Stromal cell of bone marrow (primary cell): ENCODE results near the gene GNG4.
"Not testable (repeated sequence)": the region's sequence is repeated elsewhere in the genome, so short reads cannot be mapped to it uniquely, and the experiment has no call there.

Experiments
- DNase-seq: peaks from one replicate; pipeline ENCODE4 v3.0.0-alpha.2; 2012; ENCODE audit warnings: low read depth

The GNG4 gene

DNA sequence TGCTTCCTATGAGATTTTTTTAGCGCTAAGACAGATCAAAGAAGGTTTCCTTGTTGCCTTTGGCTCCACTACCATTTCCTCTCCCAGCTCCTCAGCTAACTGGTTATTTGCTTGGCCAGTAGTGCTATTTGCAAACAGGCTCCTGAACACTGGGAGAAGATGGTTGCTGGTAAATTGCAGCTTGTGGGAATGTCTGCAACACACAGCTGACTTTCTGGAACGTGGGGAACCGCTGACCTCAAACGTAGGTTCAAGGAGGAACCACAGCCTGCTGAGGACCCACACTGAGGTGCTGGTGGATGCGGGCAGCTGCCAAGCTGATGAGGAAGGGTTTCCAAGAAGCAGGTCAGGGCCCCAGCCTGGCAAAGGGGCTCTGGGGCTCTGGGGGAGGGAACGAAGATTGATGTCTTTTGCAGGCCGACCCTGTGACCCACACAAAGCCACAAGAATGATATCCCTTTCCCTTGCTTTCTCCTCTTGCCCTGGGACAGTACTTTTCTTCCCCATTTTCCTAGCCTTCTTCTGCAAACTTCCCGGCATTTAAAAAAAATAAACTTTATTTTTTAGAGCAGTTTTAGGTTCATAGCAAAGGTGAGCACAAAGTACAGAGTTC, 24.8 kb downstream of the GNG4 start:
- DNase-seq, result no peak

DNA sequence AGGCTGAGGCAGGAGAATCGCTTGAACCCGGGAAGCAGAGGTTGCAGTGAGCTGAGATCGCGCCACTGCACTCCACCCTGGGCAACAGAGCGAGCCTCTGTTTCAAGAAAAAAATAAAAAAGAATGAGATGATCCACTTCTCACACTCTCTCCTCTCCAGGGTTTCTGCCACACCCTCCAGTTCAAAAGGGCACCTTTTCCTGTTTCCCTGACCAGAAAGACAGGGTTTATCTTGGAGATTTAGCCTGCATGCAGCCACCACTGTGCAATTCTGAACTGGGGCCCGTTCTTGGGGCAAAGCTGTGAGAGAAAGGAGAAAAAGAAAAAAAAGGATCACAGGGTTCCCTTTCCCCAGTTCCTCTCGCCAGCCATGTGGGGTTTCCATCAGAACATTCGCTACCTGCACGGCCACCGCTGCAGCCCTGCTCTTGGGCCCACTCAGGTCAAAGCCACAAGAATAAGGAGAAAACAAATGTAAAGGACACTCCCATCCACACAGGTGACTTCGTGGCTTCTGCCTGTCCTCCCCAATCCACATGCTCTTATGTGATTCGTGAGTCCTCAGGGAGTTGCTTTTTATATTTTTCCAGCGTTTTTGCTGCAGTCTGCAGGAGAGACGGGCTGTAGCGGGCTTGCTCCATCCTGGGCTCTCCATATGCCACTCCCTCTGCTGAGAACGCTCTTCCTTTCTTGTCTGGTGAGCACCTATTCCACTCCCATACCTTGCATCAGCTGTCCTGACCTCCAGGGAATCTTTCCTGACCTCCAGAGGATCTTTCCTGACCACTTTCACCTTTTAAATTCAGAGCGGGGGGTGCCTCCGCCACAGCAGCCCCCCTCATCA, 26.4 kb downstream of the GNG4 start:
- DNase-seq, result no peak

DNA sequence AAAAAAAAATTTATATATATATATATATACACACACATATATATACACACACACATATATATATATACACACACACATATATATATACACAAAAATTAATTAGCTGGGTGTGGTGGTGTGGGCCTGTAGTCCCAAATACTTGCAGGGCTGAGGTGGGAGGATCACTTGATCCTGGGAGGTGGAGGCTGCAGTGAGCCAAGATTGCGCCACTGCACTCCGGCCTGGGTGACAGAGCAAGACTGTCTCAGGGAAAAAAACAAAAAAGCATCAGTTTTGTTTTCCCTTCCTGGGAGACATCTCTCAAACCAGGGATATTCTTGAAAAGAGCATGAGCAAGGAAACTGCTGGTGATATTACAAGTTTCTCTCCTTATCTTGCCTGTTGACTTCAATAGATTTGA, 30.4 kb downstream of the GNG4 start:
- DNase-seq, result not testable (repeated sequence)

DNA sequence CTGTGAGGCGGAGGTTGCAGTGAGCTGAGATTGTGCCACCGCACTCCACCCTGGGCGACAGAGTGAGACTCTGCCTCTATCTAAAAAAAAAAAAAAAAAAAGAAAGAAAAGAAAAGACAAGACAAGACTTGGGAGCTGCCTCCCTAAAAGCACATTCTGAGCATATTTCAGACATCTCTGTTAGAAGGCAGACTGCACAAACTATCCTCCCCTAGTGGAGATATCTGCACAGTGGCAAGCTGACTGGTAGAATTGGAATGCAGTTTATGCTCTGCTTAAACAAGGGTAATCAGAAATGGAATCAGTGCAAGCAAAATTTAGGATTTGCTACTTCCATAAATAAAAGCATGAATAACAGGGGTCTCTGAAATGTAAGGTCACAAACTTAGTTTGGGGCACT, 31.8 kb downstream of the GNG4 start:
- no peak for DNase-seq

DNA sequence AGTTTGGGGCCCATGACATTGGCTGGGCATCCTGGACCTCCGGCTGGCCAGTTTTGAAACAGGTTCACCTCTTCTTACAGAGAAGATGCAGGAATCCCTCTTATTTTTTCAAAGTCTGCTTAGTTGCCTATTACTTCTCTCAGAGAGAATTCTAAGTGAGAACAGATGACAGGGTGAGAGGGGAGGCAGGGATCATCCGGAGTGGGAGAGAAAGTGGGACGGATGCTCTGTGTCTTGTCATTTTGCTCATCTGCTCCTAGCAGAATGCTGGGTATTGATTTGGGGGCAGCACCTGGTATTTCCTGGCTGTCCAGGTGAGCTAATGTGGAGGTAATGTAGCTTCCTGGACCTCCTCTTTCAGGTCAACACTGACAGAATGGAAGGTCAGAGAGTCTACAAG, 32.4 kb downstream of the GNG4 start:
- DNase-seq, result no peak

DNA sequence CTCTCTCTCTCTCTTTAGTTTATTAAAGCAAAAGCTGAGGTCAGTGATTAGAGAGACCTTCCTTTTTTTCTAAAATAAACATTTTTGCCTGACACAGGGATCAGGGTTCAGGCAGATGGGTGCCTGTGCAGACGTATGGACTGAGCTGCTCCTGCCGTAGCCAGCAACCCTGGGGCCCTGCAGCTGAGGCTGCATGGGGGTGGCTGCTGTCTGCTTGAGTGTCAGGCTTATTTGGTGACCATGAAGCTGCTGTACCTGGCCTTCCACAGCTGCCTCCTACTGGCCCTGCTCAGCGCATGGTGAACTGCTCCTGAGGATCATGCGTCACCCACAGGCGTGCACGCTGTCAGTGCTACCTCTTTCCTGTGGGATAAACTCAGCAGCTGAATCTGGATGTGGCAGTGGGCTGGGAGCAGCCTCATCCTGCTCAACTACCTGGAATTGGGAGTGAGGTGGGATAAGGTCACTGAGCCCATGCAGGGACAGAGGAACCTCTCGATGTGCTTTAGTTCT, 35.1 kb downstream of the GNG4 start:
- no peak for DNase-seq

DNA sequence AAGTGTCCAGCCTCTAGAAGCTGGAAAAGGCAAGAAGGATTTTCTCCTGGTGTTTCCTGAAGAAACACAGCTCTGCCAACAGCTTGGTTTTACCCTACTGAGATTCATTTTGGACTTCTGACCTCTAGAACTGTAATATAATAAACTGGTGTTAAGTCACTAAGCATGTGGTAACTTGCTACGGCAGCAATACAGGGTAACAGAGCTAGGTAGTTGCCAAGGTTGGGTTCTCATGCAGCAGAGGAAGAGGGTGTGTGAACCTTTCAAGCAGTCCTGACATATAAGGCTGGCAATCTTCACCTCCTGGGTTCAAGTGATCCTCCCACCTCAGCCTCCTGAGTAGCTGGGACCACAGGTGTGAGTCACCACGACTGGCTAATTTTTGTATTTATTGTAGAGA, 36.0 kb downstream of the GNG4 start:
- DNase-seq, result no peak

DNA sequence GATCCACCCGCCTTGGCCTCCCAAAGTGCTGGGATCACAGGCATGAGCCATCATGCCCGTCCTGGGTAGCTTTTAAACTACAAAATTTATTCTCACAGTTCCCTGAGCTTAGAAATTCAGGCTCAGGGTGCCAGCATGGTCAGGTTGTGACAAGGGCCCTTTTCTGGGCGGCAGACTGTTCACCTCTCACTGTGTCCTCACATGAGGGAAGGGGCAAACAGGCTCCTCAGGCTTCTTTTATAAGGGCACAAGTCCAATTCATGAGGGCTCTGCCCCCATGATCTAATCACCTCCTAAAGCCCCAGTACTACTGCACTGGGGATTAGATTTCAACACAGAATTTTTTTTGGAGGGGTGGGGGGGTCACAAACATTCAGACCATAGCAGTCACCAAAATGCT, 36.8 kb downstream of the GNG4 start:
- no peak for DNase-seq

DNA sequence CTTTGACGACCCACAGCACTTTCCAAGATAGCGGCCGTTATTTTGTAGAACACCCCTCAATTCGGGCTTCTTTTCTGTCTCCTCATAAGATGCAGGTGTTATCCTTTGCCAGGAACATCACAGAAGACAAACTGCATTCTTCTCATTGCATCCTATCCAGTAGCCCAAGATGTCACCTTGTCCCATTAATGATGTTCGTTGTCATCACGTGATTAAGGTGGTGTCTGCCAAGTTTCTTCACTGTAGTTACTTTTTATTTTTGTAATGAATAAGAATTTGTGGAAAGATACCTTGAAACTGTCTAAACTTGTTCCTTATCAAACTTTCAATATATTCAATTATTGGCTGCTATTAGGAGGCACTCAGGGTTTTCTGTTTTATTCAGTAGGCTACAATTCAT, 39.4 kb downstream of the GNG4 start:
- no peak for DNase-seq

DNA sequence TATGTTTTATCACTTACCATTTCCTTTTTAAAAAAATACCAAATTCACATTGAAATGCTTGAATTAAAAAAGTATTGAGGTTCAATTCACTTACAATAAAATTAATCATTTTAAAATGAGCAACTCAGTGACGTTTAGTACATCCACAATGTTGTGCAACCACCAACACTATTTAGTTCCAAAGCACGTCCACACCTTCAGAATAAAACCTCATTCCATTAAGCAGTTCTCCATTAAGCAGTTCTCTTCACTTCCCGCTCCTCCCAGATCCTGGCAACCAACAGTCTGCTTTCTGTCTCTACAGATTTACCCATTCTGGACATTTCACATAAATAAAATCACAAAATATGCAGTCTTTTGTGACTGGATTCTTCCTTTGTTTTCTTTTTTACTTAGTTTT, 41.3 kb downstream of the GNG4 start:
- no peak for DNase-seq

DNA sequence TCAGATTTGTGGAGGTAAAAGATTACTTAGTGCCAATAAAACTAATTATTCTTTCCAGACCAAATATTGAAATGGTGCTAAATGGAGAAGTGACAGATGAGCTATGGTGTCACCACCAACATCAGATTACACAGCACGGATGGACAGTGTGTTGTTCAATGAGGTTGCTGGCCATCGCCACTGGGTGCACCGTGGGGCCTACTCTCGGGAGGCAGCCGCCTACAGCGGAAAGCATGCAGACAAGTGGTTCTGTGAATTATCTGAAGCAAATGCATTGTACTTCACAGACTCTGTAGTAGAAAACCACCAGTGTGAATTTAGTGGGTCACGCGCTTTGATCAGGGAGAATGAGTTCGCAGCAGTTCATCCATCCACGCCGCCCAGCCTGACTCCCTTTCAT, 42.3 kb downstream of the GNG4 start:
- DNase-seq, result no peak

DNA sequence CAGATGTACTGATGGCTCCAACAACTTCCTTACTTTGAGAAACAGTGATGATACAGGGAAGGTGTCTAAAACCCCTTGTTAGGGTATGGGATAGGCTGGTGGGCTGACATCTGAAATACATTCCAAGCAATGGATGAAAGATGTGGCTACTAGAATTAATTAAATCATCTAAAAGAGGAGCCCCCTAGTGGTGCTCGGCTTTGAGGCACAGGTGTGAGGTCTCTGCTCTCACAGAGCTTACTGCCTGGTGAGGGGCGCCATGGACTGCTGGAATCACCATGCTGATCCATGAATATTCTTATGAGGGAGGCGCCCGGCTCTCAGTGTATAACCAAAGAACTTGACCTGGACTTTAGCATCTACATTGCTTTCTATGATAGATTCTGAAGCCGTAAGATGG, 48.5 kb downstream of the GNG4 start:
- no peak for DNase-seq

DNA sequence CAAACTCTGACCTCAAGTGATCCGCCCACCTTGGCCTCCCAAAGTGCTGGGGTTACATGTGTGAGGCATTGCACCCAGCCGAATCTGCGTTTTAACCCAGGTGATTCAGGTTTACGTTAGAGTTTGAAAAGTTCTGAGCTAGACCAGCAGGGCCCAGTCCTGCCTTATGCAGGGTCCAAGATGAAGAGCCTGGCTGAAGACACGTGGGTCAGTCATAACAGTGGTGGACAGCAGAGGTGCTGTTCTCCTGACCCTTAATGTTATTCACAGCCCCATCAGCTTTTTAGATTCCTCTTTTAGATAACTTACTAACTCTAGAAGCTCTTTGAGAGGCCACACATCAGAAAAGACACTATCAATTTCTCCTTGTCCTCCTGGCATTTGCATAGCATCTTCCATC, 50.0 kb downstream of the GNG4 start:
- DNase-seq, result no peak

DNA sequence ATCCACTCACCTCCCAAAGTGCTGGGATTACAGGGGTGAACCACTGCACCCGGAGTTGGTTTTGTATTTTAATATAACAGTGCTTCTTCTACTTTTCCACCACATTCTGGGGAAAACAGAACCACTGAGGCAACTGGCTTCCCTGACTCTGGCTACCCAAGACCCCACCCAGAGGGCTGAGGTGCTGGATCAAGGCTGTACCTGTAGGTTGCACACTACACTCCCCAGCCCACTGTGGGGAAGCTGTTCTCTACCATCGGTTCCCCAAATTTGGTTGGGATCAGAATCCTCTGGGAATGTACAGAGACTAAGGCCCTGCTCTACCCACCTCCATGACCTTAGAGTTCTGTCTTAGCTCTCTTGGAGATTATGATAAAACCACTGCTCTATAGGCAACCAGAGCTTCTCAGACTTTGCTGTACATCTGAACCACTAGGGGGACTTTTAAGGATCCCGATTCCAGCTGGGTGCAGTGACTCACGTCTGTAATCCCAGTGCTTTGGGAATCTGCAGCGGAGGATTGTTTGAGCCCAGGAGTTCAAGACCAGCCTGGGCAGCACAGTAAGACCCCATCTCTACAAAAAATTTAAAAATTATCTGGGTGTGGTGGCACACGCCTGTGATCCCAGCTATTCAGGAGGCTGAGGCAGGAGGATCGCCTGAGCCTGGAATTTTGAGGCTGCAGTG, 51.6 kb downstream of the GNG4 start:
- DNase-seq, result peak; percentile 31

DNA sequence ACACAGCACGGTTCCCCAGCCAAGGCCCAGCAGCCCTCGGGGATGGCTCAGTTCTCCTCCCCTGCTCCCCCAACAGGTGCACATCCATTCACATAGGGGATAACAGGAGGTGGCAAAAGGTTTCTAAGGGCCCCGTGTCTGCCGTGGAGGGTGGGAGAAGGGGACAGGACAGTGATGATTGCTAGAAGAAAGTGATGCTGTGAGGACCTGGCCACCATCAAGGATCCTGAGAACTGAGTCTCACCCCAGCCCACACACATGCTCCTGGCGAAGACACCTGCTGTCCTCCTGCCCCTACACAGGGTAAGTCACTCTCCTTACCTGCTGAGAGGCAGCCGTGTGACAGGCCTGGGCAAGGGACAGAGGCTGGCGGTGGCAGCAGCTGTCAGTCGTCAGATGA, 54.5 kb downstream of the GNG4 start:
- no peak for DNase-seq

DNA sequence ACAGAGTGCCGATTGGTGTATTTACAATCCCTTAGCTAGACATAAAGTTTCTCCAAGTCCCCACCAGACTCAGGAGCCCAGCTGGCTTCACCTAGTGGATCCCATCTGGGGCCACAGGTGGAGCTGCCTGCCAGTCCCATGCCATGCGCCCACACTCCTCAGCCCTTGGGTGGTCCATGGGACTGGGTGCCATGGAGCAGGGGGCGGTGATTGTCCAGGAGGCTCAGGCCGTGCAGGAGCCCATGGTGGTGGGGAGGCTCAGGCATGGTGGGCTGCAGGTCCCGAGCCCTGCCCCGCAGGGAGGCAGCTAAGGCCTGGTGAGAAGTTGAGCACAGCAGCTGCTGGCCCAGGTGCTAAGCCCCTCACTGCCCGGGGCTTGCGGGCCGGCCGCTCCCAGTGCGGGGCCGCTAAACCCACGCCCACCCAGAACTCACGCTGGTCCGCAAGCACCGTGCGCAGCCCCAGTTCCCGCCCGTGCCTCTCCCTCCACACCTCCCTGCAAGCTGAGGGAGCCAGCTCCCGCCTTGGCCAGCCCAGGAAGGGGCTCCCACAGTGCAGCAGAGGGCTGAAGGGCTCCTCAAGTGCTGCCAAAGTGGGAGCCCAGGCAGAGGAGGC, 55.2 kb downstream of the GNG4 start:
- not testable (repeated sequence) for DNase-seq

DNA sequence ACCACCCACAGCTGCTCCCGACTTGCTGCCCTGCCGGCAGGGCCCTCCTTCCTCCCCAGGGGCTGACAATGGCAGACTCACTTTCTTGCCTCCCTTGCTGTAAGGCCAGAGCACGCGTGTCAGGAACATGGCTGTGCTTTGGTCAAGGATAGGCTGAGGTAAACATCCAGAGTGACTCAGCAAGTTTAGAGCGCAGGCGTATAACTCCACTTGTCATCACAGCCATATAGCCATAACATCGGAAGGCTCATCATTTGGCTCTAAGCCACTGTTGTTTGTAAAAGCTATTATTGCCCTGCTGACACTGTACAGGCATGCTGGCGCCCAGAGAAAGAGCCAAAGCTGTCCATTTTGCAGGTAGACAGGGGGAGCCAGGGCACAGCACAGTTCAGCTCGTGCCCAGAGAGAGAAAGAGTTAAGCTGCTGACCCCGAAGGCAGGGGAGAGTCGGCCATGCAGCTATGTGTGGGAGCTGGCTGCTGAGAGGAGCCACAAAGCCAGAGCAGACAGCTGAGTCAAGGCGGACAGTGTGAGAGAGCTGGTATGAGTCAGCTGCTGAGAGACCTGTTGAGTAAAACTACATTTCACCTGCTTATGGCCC, 60.6 kb downstream of the GNG4 start:
- DNase-seq, result no peak

DNA sequence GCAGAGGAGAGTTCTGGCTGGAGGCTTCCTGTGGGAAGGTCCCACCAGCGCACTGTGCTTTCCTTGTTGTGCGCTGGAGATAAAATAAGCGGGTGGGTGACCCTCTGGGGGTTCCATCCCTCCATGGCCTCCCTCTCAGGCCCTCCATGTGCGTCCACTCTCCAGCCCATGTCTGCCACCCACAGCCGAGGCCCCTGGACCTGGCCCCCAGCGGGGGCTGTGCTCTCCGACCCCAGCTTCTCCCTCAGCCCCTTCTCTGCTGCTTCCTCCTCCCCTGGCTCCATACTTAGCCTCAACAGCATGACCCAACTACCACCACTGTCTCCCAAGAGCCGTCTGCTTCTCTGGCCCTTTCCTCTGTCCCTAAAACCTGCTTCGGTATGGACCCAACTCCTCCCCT, 61.4 kb downstream of the GNG4 start:
- DNase-seq, result no peak

DNA sequence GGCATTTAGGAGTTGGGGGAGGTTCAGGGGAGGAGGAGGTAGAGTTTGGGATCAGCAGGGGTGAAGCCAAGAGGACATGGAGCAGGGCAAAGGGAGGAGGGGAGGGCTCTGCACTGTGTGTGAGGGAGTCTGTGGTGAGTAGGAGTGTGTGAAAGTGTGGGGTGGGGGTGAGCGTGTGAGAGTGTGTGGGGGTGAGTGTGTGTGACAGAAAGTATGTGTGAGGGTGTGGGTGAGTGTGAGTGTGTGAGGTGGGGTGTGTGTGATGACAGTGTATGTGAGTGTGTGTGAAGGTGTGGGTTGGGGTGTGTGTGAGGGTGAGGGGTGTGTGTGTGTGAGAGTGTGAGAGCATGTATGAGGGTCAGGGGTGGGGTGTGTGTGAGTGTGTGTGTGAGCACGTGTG, 62.6 kb downstream of the GNG4 start:
- no peak for DNase-seq

DNA sequence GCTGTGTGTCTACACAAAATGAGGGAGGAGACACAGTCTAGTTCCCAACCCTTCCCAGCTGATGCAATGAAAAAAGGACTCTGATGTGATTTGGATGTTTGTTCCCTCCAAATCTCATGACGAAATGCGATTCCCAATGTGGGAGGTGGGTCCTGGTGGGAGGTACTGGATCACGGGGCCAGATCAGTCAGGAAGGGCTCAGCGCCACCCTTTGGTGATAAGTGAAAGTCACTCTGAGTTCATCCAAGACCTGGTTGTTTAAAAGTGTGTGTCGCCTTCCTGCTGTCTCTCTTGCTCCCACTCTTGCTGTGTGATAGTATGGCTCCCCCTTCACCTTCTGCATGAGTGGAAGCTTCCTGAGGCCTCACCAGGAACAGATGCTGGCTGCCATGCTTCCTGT, 63.2 kb downstream of the GNG4 start:
- DNase-seq, result no peak

DNA sequence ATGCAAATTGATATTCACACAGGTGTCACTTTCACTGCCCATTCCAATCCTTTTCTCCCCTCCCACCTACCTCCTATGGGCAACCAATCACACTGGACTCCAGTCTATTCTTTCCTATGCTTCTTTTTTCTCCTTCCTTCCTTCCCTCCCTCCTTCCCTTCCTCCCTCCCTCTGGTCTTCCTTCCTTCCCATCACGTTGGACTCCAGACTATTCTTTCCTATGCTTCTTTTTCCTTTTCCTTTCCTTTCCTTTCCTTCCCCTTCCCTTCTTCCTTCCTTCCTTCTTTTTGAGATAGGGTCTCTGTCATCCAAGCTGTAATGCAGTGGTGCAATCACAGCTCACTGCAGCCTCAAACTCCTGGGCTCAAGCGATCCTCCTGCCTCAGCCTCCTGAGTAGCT, 64.6 kb downstream of the GNG4 start:
- no peak for DNase-seq

DNA sequence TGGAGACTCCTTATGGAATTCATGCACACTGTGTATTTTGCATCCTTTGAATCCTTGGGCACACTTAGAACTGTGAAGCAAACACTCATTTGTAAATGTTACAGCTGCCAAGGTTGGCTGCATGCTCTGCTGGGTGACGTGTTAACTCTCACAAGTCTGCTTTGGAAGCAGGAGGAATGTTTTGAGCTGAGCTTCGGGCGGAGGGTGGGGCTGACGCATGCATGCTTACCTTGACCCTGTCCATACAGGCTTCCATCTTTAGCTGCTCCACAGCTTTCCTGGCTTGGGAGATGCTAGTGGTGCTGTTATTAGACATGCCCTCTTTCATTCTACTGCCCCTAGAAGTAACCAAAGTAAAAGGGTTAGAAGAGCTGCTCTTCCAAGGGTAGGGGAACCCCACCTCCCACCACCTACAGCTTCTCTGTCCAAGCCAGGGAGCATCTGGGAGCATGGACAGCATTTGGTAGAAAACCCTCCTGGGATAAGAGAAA, 66.0 kb downstream of the GNG4 start:
- DNase-seq, result no peak
